DMS53 treated with DMSO at 0.1 percent for 48 hours (cell line): Measurements from ENCODE around the gene RAB8A.
"Not testable (repeated sequence)": the region's sequence is repeated elsewhere in the genome, so short reads cannot be mapped to it uniquely, and the experiment has no call there.

Experiments used
- DNase-seq: peaks from one replicate; lab custom pipeline; 2025; ENCODE audit not compliant: unreplicated experiment; lab: John Stamatoyannopoulos, UW

The RAB8A gene

GRCh38 chr19:16167055-16167454, 55.4 kb downstream of the RAB8A start:
- DNase-seq: no peak

GRCh38 chr19:16168465-16169081, 56.9 kb downstream of the RAB8A start:
- no peak for DNase-seq

GRCh38 chr19:16170134-16170533, 58.4 kb downstream of the RAB8A start:
- no peak for DNase-seq

- no peak for DNase-seq
Measured at GRCh38 chr19:16175954-16176353, 64.3 kb downstream of the RAB8A start.

GRCh38 chr19:16178866-16179265, 67.2 kb downstream of the RAB8A start:
- DNase-seq: not testable (repeated sequence)

GRCh38 chr19:16180611-16181010, 68.9 kb downstream of the RAB8A start:
- DNase-seq: no peak
